GM12864 (cell line): ENCODE measurements around the gene ANO3.

Source experiments
- DNase-seq: peaks from one replicate; pipeline ENCODE4 v3.0.0-alpha.2; 2011; ENCODE audit warnings: low read depth
- H3K4me3 ChIP-seq: 2 replicates; pipeline ENCODE4 v1.5.1; 2011; ENCODE audit warnings: mild to moderate bottlenecking, low read depth, low read length, control low read depth
- TF ChIP-seq, protein P1 (sequence below): IDR thresholded peaks from 2 replicates; pipeline ENCODE4 v1.5.1; 2011; ENCODE audit warnings: low read depth, mild to moderate bottlenecking, moderate library complexity, low read length, control low read depth, inconsistent platforms; ENCODE audit errors: missing control alignments

ANO3 gene

DNA sequence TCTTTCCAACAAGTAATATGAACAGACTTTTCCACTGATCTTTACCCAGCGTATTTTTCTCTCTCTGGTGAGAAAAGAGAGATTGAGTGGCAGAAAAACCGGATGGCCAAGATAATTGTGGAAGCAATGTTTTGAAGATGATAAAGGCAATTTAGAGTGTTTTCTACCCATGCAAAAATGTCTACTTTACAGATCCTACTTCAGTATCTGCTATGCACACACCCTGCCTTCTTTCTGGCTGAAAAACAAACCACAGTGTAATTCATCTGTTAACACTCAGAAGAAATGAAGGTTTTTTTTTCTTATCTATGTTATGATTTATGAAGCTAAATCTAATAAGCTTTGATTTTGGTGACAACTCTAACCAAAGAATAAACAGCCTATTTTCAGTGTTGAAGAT is 333.1 kb downstream of the ANO3 start:
- H3K4me3 ChIP-seq, result no peak overlapping the region
- TF ChIP-seq, protein P1, sequence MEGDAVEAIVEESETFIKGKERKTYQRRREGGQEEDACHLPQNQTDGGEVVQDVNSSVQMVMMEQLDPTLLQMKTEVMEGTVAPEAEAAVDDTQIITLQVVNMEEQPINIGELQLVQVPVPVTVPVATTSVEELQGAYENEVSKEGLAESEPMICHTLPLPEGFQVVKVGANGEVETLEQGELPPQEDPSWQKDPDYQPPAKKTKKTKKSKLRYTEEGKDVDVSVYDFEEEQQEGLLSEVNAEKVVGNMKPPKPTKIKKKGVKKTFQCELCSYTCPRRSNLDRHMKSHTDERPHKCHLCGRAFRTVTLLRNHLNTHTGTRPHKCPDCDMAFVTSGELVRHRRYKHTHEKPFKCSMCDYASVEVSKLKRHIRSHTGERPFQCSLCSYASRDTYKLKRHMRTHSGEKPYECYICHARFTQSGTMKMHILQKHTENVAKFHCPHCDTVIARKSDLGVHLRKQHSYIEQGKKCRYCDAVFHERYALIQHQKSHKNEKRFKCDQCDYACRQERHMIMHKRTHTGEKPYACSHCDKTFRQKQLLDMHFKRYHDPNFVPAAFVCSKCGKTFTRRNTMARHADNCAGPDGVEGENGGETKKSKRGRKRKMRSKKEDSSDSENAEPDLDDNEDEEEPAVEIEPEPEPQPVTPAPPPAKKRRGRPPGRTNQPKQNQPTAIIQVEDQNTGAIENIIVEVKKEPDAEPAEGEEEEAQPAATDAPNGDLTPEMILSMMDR, result no peak
- DNase-seq, result no peak

- no peak overlapping the region for H3K4me3 ChIP-seq
These were observed 334.0 kb downstream of the ANO3 start for GRCh38 chr11:26665946-26666345.

DNA sequence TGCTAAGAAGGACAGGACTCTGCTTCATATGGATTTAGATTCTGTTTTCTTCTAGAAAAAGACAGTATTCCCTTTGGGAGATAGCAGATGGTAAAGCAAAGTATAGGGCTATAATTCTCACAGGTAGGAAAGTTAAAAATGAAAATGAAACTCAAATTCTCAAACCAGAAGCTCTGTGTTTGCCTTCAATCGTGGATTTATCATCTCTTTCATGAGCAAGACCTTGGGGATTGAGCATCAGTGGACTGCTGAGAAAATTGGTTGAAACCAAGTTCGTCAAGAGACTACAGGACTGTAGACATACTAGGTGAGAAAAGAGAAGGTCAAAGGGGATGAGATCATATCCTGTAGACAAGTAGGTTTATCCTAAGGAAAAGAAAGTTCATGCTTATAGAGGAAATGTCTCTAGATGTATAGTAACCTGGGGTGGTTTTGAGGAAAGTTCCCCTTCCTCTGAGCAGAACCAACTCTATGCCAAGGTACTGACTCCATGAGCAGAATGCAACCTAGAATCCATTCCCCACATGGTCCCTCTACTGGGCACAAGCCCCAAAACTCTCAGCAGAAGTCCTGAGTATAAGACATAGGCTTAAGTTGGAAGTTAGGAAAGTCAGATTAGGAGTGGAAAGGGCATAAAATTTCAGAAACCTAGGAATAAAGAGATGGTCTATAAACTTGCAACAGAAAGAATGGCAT is 343.5 kb downstream of the ANO3 start:
- no peak for DNase-seq
- TF ChIP-seq, protein P1, result no peak
- no peak overlapping the region for H3K4me3 ChIP-seq

More at GRCh38 chr11:26665946-26666345, 334.0 kb downstream of the ANO3 start:
- TF ChIP-seq, protein P1, result no peak
- no peak for DNase-seq

DNA sequence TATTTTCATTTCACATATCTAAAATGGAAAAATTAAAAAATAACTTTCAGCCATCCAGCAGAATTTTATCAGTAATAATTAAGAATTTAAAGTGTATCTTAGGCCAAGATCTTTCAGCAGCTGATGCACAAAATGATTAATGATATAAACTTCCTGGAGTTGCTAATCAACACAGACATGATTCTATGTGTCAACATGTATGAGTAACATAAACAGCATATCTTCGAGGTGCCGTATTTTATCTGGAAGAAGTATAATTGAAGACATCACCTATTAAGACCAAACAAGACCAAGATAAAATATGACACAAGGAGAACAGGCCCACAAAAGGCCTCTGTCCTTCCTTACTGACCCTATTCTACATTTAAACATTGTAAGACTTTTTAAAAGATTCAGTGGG is 344.7 kb downstream of the ANO3 start:
- DNase-seq, result no peak
- TF ChIP-seq, protein P1, result no peak

DNA sequence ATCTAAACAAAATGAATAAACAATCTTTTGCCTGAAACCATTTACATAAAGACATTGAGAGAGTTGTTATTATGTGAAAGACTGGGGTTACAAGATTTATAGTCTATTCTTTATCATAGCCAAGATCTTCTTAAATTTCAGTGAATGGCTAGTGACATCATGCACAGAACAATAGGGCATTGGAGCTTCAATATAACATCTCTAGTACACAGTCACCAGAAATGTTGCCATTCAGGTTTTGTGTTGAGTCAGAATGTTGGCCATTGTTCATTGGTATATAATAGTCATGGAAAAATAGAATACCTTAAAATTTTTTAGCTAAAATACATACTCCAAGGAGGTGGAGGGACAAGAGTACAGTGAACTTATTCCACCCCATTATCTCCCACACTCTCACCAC is 345.6 kb downstream of the ANO3 start:
- no peak overlapping the region for H3K4me3 ChIP-seq
- TF ChIP-seq, protein P1, result no peak
- no peak for DNase-seq

More for the DNA sequence above, 344.7 kb downstream of the ANO3 start:
- no peak overlapping the region for H3K4me3 ChIP-seq

- TF ChIP-seq, protein P1, result no peak
These were observed 355.4 kb downstream of the ANO3 start for GRCh38 chr11:26687351-26687750.

GRCh38 chr11:26688701-26689100 is 356.8 kb downstream of the ANO3 start:
- DNase-seq, result no peak
- no peak overlapping the region for H3K4me3 ChIP-seq
- TF ChIP-seq, protein P1, result no peak

More at GRCh38 chr11:26687351-26687750, 355.4 kb downstream of the ANO3 start:
- DNase-seq, result no peak
- H3K4me3 ChIP-seq, result no peak overlapping the region
